ENCODE results near the gene OLFM2. TPM values are rescaled to one million over a fixed set of nuclear protein-coding genes. Genes with fewer than 3 reads are reported as not detected.

OLFM2 gene
- total and polyA plus RNA-seq, 2 experiments from 2014 or later: 8.9 to 11.6 TPM

GRCh38 chr19:9970481-9970880 lies 34.2 kb upstream of the OLFM2 start:
- Histone ChIP-seq H3K27ac (no peak overlapping the region), H3K4me3 (no peak overlapping the region), H3K79me2 (ENCODE audit: insufficient read depth) (no peaks in the 10 kb centered on the region), H3K4me1 (ENCODE audit: insufficient read depth) (no peaks in the 10 kb centered on the region), H3F3A (ENCODE audit: insufficient read depth) (no peaks in the 10 kb centered on the region), H3K9ac (no peak overlapping the region), H3K4me2 (ENCODE audit: unreplicated experiment) (no peak overlapping the region), H2AFZ (no peak overlapping the region), H3K9me2 (ENCODE audit: insufficient read depth) (no peaks in the 10 kb centered on the region), H3K27me3 (replicated peaks; ENCODE audit: insufficient read depth) (no peaks in the 10 kb centered on the region), H3K9me3 (ENCODE audit: low read depth) (no peaks in the 10 kb centered on the region), H4K20me1 (ENCODE audit: insufficient read depth) (no peaks in the 10 kb centered on the region), H3K36me3 (ENCODE audit: low read depth) (no peaks in the 10 kb centered on the region)
- no peak for TF ChIP-seq EZH2 (IDR thresholded peaks at IDR 0.05; ENCODE audit: insufficient read depth, poor library complexity, severe bottlenecking)
- no peak for TF ChIP-seq EZH2phosphoT487 (IDR thresholded peaks at IDR 0.05; ENCODE audit: insufficient read depth, low read depth)
- WGBS, 2 experiments (ENCODE audit: low coverage in 1 of 2, low lambda C conversion rate in 2 of 2, missing lambda C conversion rate in 2 of 2): 89% methylated on average over 7 to 8 of the region's 8 CpGs
- no peak for DNase-seq
- in situ Hi-C loops (cut with MboI): no loop called here

DNA sequence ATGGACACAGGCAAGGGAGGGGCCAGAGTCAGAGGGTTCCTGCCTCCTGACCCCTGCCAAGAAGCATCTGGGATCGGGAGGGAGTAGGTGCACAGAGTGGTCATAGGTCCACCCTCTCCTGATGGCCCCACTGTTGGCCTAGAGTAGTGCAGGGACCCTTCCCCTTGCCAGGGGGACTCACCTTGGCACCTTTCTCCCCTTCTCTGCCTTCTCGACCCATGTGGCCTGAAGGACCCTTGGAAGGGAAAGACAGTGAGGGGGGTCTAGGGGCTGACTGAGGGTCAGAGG lies 33.3 kb upstream of the OLFM2 start:
- no peaks in the 10 kb centered on the region for H3K4me1 ChIP-seq (ENCODE audit: insufficient read depth)
- no peak overlapping the region for H3K4me2 ChIP-seq (ENCODE audit: unreplicated experiment)
- H3K36me3 ChIP-seq (ENCODE audit: low read depth): no peaks in the 10 kb centered on the region
- H3K9ac ChIP-seq: no peak overlapping the region
- H4K20me1 ChIP-seq (ENCODE audit: insufficient read depth): no peaks in the 10 kb centered on the region
- H3K9me2 ChIP-seq (ENCODE audit: insufficient read depth): no peaks in the 10 kb centered on the region
- H2AFZ ChIP-seq: no peak overlapping the region
- H3K9me3 ChIP-seq (ENCODE audit: low read depth): no peaks in the 10 kb centered on the region
- H3K4me3 ChIP-seq: no peak overlapping the region
- no peak for DNase-seq
- in situ Hi-C loops (cut with MboI): no loop called here
- TF ChIP-seq EZH2phosphoT487 (IDR thresholded peaks at IDR 0.05; ENCODE audit: insufficient read depth, low read depth): no peak
- no peaks in the 10 kb centered on the region for H3F3A ChIP-seq (ENCODE audit: insufficient read depth)
- H3K79me2 ChIP-seq (ENCODE audit: insufficient read depth): no peaks in the 10 kb centered on the region
- WGBS, 2 experiments (ENCODE audit: low coverage in 1 of 2, low lambda C conversion rate in 2 of 2, missing lambda C conversion rate in 2 of 2): 70 to 79% methylated on average over 2 of the region's 2 CpGs
- H3K27ac ChIP-seq: no peak overlapping the region
- H3K27me3 ChIP-seq (replicated peaks; ENCODE audit: insufficient read depth): no peaks in the 10 kb centered on the region

GRCh38 chr19:9968820-9969687 lies 32.7 kb upstream of the OLFM2 start:
- Histone ChIP-seq H3K4me2 (ENCODE audit: unreplicated experiment) (no peak overlapping the region), H3K79me2 (ENCODE audit: insufficient read depth) (no peaks in the 10 kb centered on the region), H3F3A (ENCODE audit: insufficient read depth) (no peaks in the 10 kb centered on the region), H3K27me3 (replicated peaks; ENCODE audit: insufficient read depth) (no peaks in the 10 kb centered on the region), H3K4me1 (ENCODE audit: insufficient read depth) (no peaks in the 10 kb centered on the region), H3K4me3 (no peak overlapping the region), H3K36me3 (ENCODE audit: low read depth) (no peaks in the 10 kb centered on the region), H4K20me1 (ENCODE audit: insufficient read depth) (no peaks in the 10 kb centered on the region), H2AFZ (no peak overlapping the region), H3K9me2 (ENCODE audit: insufficient read depth) (no peaks in the 10 kb centered on the region), H3K9ac (no peak overlapping the region), H3K9me3 (ENCODE audit: low read depth) (no peaks in the 10 kb centered on the region), H3K27ac (no peak overlapping the region)
- DNase-seq: no peak
- no peak for TF ChIP-seq EZH2phosphoT487 (IDR thresholded peaks at IDR 0.05; ENCODE audit: insufficient read depth, low read depth)
- TF ChIP-seq EZH2 (IDR thresholded peaks at IDR 0.05; ENCODE audit: insufficient read depth, poor library complexity, severe bottlenecking): no peak
- WGBS, 2 experiments (ENCODE audit: low coverage in 1 of 2, low lambda C conversion rate in 2 of 2, missing lambda C conversion rate in 2 of 2): 75 to 83% methylated on average over 7 to 8 of the region's 8 CpGs
- in situ Hi-C loops (cut with MboI): no loop called here

- no peak for DNase-seq
- Histone ChIP-seq H3K9ac (no peak overlapping the region), H3K4me2 (ENCODE audit: unreplicated experiment) (no peak overlapping the region), H3F3A (ENCODE audit: insufficient read depth) (no peaks in the 10 kb centered on the region), H4K20me1 (ENCODE audit: insufficient read depth) (no peaks in the 10 kb centered on the region), H3K27ac (no peak overlapping the region), H3K4me1 (ENCODE audit: insufficient read depth) (no peaks in the 10 kb centered on the region), H3K4me3 (no peak overlapping the region), H3K36me3 (ENCODE audit: low read depth) (no peaks in the 10 kb centered on the region), H3K79me2 (ENCODE audit: insufficient read depth) (no peaks in the 10 kb centered on the region), H2AFZ (no peak overlapping the region), H3K9me3 (ENCODE audit: low read depth) (no peaks in the 10 kb centered on the region), H3K27me3 (replicated peaks; ENCODE audit: insufficient read depth) (no peaks in the 10 kb centered on the region), H3K9me2 (ENCODE audit: insufficient read depth) (no peaks in the 10 kb centered on the region)
- in situ Hi-C loops (cut with MboI): no loop called here
- TF ChIP-seq EZH2phosphoT487 (IDR thresholded peaks at IDR 0.05; ENCODE audit: insufficient read depth, low read depth) (no peak), EZH2 (IDR thresholded peaks at IDR 0.05; ENCODE audit: insufficient read depth, poor library complexity, severe bottlenecking) (no peak)
- WGBS, 2 experiments (ENCODE audit: low coverage in 1 of 2, low lambda C conversion rate in 2 of 2, missing lambda C conversion rate in 2 of 2): 66 to 70% methylated on average over 4 of the region's 4 CpGs
These were observed 31.0 kb upstream of the OLFM2 start for GRCh38 chr19:9967326-9967725.
